ENCODE data around the gene NPFF.
A peak's percentile ranks its signal among the peaks of the same experiment; 100 is the strongest.
"Not testable (repeated sequence)": the region's sequence is repeated elsewhere in the genome, so short reads cannot be mapped to it uniquely, and the experiment has no call there.

The NPFF gene

GRCh38 chr12:53483979-53484377 lies 23.3 kb downstream of the NPFF start:
- H3K36me3 ChIP-seq (ENCODE audit: control insufficient read depth, insufficient read depth, low read length), result peaks cover 79% of the 10 kb centered on the region
- H3K9me3 ChIP-seq (ENCODE audit: control insufficient read depth, low read length), result no peaks in the 10 kb centered on the region
- H3K4me3 ChIP-seq (ENCODE audit: extremely low read depth, insufficient read depth, low read length, poor library complexity, severe bottlenecking), result no peak overlapping the region
- H3K4me1 ChIP-seq (ENCODE audit: control insufficient read depth, insufficient read depth, low read length, poor library complexity, severe bottlenecking), result peaks cover 9% of the 10 kb centered on the region
- 97 to 100% methylated on average over 3 of the region's 4 CpGs for WGBS, 2 experiments (ENCODE audit: insufficient coverage in 2 of 2)
- H3K27ac ChIP-seq (ENCODE audit: low read depth, low read length, severe bottlenecking), result no peak overlapping the region

DNA sequence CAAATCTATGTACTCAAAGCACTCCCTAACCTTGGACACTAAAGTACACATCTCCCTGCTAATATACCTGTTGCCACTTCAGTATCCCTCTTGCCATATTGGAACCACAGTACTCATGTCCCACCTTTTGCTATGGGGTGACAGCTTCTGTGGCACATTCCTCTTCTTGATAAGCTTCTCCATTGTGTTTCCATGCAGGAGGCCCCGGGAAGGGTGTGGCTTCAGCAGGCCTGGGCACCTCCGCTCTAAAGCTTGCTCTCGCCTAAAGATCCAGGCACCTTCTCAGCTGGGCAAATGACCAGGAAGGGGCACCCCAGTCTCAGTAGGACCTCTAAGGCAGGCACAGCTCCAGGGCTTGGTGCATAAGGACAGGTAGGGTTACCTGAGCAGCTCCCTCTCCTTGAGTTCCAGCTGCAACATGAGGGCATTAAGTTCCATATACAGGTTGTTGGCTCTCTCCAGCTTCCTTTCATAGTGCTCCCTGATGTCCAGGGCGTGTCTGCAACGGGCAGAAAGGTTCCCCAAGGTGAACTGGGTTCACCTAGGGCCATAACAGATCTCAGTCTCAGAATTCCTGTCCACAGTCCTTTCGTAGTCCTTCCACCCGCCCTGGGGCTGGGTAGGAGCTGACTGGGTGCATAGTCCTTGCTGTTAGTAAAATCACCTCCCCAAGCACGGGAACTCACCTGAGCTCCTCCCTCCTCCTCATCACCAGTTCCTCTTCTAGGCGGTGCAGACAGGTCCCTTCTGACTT lies 23.9 kb downstream of the NPFF start:
- no peaks in the 10 kb centered on the region for H3K9me3 ChIP-seq (ENCODE audit: control insufficient read depth, low read length)
- H3K36me3 ChIP-seq (ENCODE audit: control insufficient read depth, insufficient read depth, low read length), result peaks cover 85% of the 10 kb centered on the region
- H3K27ac ChIP-seq (ENCODE audit: low read depth, low read length, severe bottlenecking), result peak overlapping the region; percentile 23
- 89 to 92% methylated on average over 6 to 8 of the region's 9 CpGs for WGBS, 2 experiments (ENCODE audit: insufficient coverage in 2 of 2)
- H3K4me1 ChIP-seq (ENCODE audit: control insufficient read depth, insufficient read depth, low read length, poor library complexity, severe bottlenecking), result peaks cover 9% of the 10 kb centered on the region
- H3K4me3 ChIP-seq (ENCODE audit: extremely low read depth, insufficient read depth, low read length, poor library complexity, severe bottlenecking), result no peak overlapping the region

DNA sequence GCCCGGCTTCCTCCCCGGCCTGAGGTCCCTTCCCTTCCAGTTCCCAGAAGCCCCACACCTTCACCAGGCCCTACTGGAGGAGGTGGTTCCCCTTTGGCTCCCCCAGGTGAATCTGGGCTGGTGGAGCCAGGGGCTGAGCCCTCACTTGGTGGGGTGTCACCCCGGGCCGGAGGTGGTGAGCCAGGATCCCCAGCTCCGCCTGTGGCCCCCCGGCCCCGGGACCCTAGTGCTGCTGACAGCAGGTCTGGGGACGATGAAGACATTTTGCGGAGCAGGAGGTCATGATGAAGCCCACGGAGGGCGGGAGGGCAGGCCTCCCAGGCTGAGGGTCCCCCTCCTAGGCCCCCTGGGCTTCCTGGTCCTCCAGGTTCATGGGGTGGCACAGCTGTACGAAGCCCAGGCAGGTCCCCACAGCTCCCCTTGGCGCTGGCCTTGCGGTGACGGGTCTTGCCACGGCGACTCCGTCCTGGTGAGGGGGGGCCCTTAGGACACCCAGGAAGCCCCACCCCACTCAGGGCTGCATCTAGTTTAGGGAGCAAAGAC lies 24.6 kb downstream of the NPFF start:
- 94 to 99% methylated on average over 10 to 16 of the region's 18 CpGs for WGBS, 2 experiments (ENCODE audit: insufficient coverage in 2 of 2)
- H3K27ac ChIP-seq (ENCODE audit: low read depth, low read length, severe bottlenecking), result peak overlapping the region; percentile 23
- H3K4me1 ChIP-seq (ENCODE audit: control insufficient read depth, insufficient read depth, low read length, poor library complexity, severe bottlenecking), result peaks cover 9% of the 10 kb centered on the region
- no peak overlapping the region for H3K4me3 ChIP-seq (ENCODE audit: extremely low read depth, insufficient read depth, low read length, poor library complexity, severe bottlenecking)
- H3K9me3 ChIP-seq (ENCODE audit: control insufficient read depth, low read length), result no peaks in the 10 kb centered on the region
- peaks cover 88% of the 10 kb centered on the region for H3K36me3 ChIP-seq (ENCODE audit: control insufficient read depth, insufficient read depth, low read length)

GRCh38 chr12:53481939-53482586 lies 25.2 kb downstream of the NPFF start:
- peaks cover 92% of the 10 kb centered on the region for H3K36me3 ChIP-seq (ENCODE audit: control insufficient read depth, insufficient read depth, low read length)
- H3K4me3 ChIP-seq (ENCODE audit: extremely low read depth, insufficient read depth, low read length, poor library complexity, severe bottlenecking), result no peak overlapping the region
- no peaks in the 10 kb centered on the region for H3K9me3 ChIP-seq (ENCODE audit: control insufficient read depth, low read length)
- peaks cover 9% of the 10 kb centered on the region for H3K4me1 ChIP-seq (ENCODE audit: control insufficient read depth, insufficient read depth, low read length, poor library complexity, severe bottlenecking)
- 97 to 100% methylated on average over 5 to 6 of the region's 9 CpGs for WGBS, 2 experiments (ENCODE audit: insufficient coverage in 2 of 2)
- H3K27ac ChIP-seq (ENCODE audit: low read depth, low read length, severe bottlenecking), result peak overlapping the region; percentile 16

DNA sequence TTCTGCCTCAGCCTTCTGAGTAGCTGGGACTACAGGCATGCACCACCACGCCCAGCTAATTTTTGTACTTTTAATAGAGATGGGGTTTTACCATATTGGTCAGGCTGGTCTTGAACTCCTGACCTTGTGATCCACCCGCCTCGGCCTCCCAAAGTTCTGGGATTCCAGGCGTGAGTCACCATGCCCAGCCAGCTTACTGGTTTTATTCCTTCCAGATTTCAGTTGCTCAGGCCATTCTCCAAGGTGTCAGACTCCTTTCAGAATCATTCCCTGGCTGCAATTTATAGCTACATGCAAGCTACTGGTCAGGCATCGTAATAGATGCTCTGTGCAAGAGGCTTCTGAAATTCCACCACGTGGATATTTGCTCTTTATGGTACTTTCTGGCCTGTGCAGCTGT lies 25.8 kb downstream of the NPFF start:
- WGBS, 2 experiments (ENCODE audit: insufficient coverage in 2 of 2), result 93 to 95% methylated on average over 6 of the region's 6 CpGs
- Histone ChIP-seq H3K27ac (ENCODE audit: low read depth, low read length, severe bottlenecking) (peak overlapping the region; percentile 3), H3K36me3 (ENCODE audit: control insufficient read depth, insufficient read depth, low read length) (peaks cover 95% of the 10 kb centered on the region)
- H3K9me3 ChIP-seq (ENCODE audit: control insufficient read depth, low read length); H3K4me1 ChIP-seq (ENCODE audit: control insufficient read depth, insufficient read depth, low read length, poor library complexity, severe bottlenecking); H3K4me3 ChIP-seq (ENCODE audit: extremely low read depth, insufficient read depth, low read length, poor library complexity, severe bottlenecking): not testable (repeated sequence)

- H3K36me3 ChIP-seq (ENCODE audit: control insufficient read depth, insufficient read depth, low read length), result peaks cover 95% of the 10 kb centered on the region
- H3K9me3 ChIP-seq (ENCODE audit: control insufficient read depth, low read length), result no peaks in the 10 kb centered on the region
- peak overlapping the region; percentile 47 for H3K27ac ChIP-seq (ENCODE audit: low read depth, low read length, severe bottlenecking)
- no peak overlapping the region for H3K4me3 ChIP-seq (ENCODE audit: extremely low read depth, insufficient read depth, low read length, poor library complexity, severe bottlenecking)
- H3K4me1 ChIP-seq (ENCODE audit: control insufficient read depth, insufficient read depth, low read length, poor library complexity, severe bottlenecking), result peaks cover 9% of the 10 kb centered on the region
- WGBS, 2 experiments (ENCODE audit: insufficient coverage in 2 of 2), result 89 to 94% methylated on average over 3 to 5 of the region's 12 CpGs
These were observed 26.5 kb downstream of the NPFF start for GRCh38 chr12:53480491-53481442.

- Histone ChIP-seq H3K9me3 (ENCODE audit: control insufficient read depth, low read length) (no peaks in the 10 kb centered on the region), H3K27ac (ENCODE audit: low read depth, low read length, severe bottlenecking) (peak overlapping the region; percentile 45), H3K4me1 (ENCODE audit: control insufficient read depth, insufficient read depth, low read length, poor library complexity, severe bottlenecking) (peaks cover 9% of the 10 kb centered on the region), H3K36me3 (ENCODE audit: control insufficient read depth, insufficient read depth, low read length) (peaks cover 99% of the 10 kb centered on the region), H3K4me3 (ENCODE audit: extremely low read depth, insufficient read depth, low read length, poor library complexity, severe bottlenecking) (no peak overlapping the region)
- 100% methylated on average over 1 to 2 of the region's 5 CpGs for WGBS, 2 experiments (ENCODE audit: insufficient coverage in 2 of 2)
These were observed 28.0 kb downstream of the NPFF start for GRCh38 chr12:53479331-53479730.

- 80% methylated on average over 1 of the region's 1 CpG; no CpG with 5 or more reads in 1 of the 2 experiments for WGBS, 2 experiments (ENCODE audit: insufficient coverage in 2 of 2)
- Histone ChIP-seq H3K4me3 (ENCODE audit: extremely low read depth, insufficient read depth, low read length, poor library complexity, severe bottlenecking) (no peak overlapping the region), H3K9me3 (ENCODE audit: control insufficient read depth, low read length) (no peaks in the 10 kb centered on the region), H3K36me3 (ENCODE audit: control insufficient read depth, insufficient read depth, low read length) (peaks cover 99% of the 10 kb centered on the region), H3K27ac (ENCODE audit: low read depth, low read length, severe bottlenecking) (peak overlapping the region; percentile 45), H3K4me1 (ENCODE audit: control insufficient read depth, insufficient read depth, low read length, poor library complexity, severe bottlenecking) (peaks cover 12% of the 10 kb centered on the region)
These were observed 28.4 kb downstream of the NPFF start for GRCh38 chr12:53478865-53479264.

DNA sequence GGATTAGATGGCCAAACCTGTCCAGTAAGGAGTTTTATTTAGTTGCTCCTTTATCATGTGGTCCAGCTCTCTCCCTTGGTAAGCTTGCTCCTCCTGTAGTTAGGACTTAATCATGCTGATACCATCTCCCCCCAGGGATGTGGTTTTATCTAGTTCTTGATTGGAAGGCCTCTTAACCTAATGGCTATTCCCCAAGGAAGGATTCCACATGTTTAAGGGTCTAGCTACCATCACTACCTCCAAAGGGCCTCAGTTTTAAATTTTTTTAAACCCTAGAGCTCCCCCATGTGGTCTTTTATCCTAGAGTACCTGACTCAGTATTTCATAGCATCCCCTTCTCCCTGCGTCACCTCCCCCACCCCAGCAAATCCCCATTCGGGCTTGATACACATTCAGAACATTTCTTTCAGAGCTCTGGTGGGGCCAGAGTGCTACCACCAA lies 30.5 kb downstream of the NPFF start:
- Histone ChIP-seq H3K9me3 (ENCODE audit: control insufficient read depth, low read length) (no peaks in the 10 kb centered on the region), H3K36me3 (ENCODE audit: control insufficient read depth, insufficient read depth, low read length) (peaks cover 100% of the 10 kb centered on the region), H3K27ac (ENCODE audit: low read depth, low read length, severe bottlenecking) (no peak overlapping the region), H3K4me1 (ENCODE audit: control insufficient read depth, insufficient read depth, low read length, poor library complexity, severe bottlenecking) (peaks cover 14% of the 10 kb centered on the region), H3K4me3 (ENCODE audit: extremely low read depth, insufficient read depth, low read length, poor library complexity, severe bottlenecking) (no peak overlapping the region)
- WGBS, 2 experiments (ENCODE audit: insufficient coverage in 2 of 2), result 75 to 82% methylated on average over 2 of the region's 2 CpGs

DNA sequence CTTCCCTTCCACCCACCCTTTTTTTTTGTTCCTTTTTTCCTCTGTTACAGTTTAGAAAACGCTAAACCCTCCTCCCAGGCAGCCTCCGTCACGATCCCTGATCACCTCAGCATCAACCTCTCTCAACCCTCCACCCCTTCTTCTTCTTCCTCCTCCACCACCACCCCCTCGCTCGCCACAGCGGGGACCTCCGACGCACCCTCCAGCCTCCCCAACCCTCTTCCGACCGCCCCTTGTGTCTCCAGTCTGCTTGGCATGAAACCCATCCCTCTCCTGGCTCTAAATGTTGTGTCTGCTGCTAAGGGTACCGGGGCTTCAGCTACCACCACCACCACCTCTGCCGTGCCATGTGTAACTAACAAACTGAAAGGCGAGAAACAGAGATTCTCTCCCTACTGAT lies 32.5 kb downstream of the NPFF start:
- Histone ChIP-seq H3K9me3 (ENCODE audit: control insufficient read depth, low read length) (no peaks in the 10 kb centered on the region), H3K36me3 (ENCODE audit: control insufficient read depth, insufficient read depth, low read length) (peaks cover 99% of the 10 kb centered on the region), H3K4me1 (ENCODE audit: control insufficient read depth, insufficient read depth, low read length, poor library complexity, severe bottlenecking) (peaks cover 7% of the 10 kb centered on the region), H3K4me3 (ENCODE audit: extremely low read depth, insufficient read depth, low read length, poor library complexity, severe bottlenecking) (no peak overlapping the region), H3K27ac (ENCODE audit: low read depth, low read length, severe bottlenecking) (no peak overlapping the region)
- WGBS, 2 experiments (ENCODE audit: insufficient coverage in 2 of 2), result 95 to 96% methylated on average over 8 to 11 of the region's 13 CpGs
